ENCODE results near the gene CGN. TPM values are rescaled to one million over a fixed set of nuclear protein-coding genes. Genes with fewer than 3 reads are reported as not detected.

The CGN gene
- total RNA-seq, 1 experiment from 2014 or later: 30.9 TPM

- WGBS (ENCODE audit: extremely low coverage, insufficient read length, low lambda C conversion rate): no CpG with 5 or more reads among the region's 10 CpGs
Observed at GRCh38 chr1:151501474-151501873, 9.7 kb upstream of the CGN start.

More at GRCh38 chr1:151501474-151501873, 9.7 kb upstream of the CGN start:
- Histone ChIP-seq H2BK120ac (ENCODE audit: low read depth, low read length, poor library complexity, severe bottlenecking) (no peak overlapping the region), H2AFZ (ENCODE audit: low read length) (no peak overlapping the region), H3K79me2 (ENCODE audit: insufficient read depth, low read length) (no peaks in the 10 kb centered on the region), H3K18ac (ENCODE audit: insufficient read length, low read depth, low read length) (no peak overlapping the region), H3K9me3 (ENCODE audit: control insufficient read depth, low read depth, low read length) (no peaks in the 10 kb centered on the region), H4K8ac (replicated peaks; ENCODE audit: insufficient read length, low read depth, low read length) (no peak overlapping the region), H3K56ac (ENCODE audit: insufficient read length, low read depth, low read length) (no peak overlapping the region), H3K79me1 (ENCODE audit: insufficient read depth, low read depth, low read length, poor library complexity, severe bottlenecking) (no peaks in the 10 kb centered on the region), H3K27ac (ENCODE audit: insufficient read length, low read depth, low read length) (no peak overlapping the region), H4K20me1 (ENCODE audit: control insufficient read depth, insufficient read depth, insufficient read length) (no peaks in the 10 kb centered on the region), H2AK5ac (ENCODE audit: insufficient read length, low read length) (no peak overlapping the region), H3K14ac (ENCODE audit: insufficient read depth, low read length) (no peak overlapping the region), H3K27me3 (ENCODE audit: insufficient read depth, low read length) (no peaks in the 10 kb centered on the region), H4K5ac (ENCODE audit: insufficient read length, low read depth, low read length) (no peak overlapping the region), H3K4ac (ENCODE audit: low read depth, low read length) (no peak overlapping the region), H3K23ac (ENCODE audit: insufficient read length, low read depth, low read length) (no peak overlapping the region), H2BK20ac (ENCODE audit: low read depth, low read length, poor library complexity, severe bottlenecking) (no peak overlapping the region), H3K4me2 (ENCODE audit: insufficient read depth, insufficient read length, low read length) (no peak overlapping the region), H2BK15ac (ENCODE audit: low read depth, low read length) (no peak overlapping the region), H4K91ac (ENCODE audit: insufficient read length, low read depth, low read length) (no peak overlapping the region), H2BK12ac (ENCODE audit: insufficient read length, low read depth, low read length) (no peak overlapping the region), H2BK5ac (ENCODE audit: insufficient read length, low read length) (no peak overlapping the region), H3T11ph (ENCODE audit: low read length) (no peak overlapping the region), H3K23me2 (ENCODE audit: insufficient read length, low read depth, low read length, poor library complexity, severe bottlenecking) (no peaks in the 10 kb centered on the region), H3K4me1 (ENCODE audit: insufficient read depth, low read length) (no peaks in the 10 kb centered on the region), H3K9ac (ENCODE audit: extremely low read depth, insufficient read length, low read length) (no peak overlapping the region)
- Mint-ChIP-seq H3K9me3 (no peaks in the 10 kb centered on the region), H3K36me3 (ENCODE audit: insufficient read depth in 1 of 3, low read depth in 3 of 3) (no peaks in the 10 kb centered on the region), H3K27ac (no peak overlapping the region; a peak in 1 of 7 replicates), H3K27me3 (ENCODE audit: low read depth) (peaks cover 3% of the 10 kb centered on the region), H3K4me3 (no peak overlapping the region), H3K4me1 (peaks cover 0 to 5% of the 10 kb centered on the region in 2 experiments; a peak in 1 of 4 replicates)
- TF ChIP-seq CTCF (conservative IDR thresholded peaks at IDR 0.05): peak; percentile 51; the same call in 2 of the 3 replicates
- no peak for DNase-seq
